ENCODE data around the gene WNT3A.

DNA sequence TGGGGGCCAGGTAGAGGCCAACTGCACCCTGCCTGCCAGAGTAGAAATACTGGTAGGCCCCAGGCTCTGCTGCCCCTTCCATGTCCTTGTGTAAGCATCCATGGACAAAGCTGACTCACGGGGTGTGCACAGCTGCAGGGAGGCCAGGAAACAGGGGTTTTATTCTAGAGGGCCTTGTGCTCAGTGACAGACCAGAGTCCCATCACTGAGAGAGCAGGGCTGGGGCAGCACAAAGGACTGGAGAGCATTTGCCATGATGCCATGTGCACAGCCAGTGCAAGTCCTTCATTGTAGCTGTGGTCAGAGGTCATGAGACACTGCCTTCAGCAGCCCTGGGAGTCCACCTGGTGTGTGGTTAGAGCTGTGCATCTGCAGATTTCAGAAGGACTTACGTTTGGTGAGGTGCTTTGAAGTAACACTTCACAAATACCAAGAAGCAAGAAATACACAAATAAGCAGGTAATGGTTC is 83.8 kb downstream of the WNT3A start:
- TF ChIP-seq, protein P1, sequence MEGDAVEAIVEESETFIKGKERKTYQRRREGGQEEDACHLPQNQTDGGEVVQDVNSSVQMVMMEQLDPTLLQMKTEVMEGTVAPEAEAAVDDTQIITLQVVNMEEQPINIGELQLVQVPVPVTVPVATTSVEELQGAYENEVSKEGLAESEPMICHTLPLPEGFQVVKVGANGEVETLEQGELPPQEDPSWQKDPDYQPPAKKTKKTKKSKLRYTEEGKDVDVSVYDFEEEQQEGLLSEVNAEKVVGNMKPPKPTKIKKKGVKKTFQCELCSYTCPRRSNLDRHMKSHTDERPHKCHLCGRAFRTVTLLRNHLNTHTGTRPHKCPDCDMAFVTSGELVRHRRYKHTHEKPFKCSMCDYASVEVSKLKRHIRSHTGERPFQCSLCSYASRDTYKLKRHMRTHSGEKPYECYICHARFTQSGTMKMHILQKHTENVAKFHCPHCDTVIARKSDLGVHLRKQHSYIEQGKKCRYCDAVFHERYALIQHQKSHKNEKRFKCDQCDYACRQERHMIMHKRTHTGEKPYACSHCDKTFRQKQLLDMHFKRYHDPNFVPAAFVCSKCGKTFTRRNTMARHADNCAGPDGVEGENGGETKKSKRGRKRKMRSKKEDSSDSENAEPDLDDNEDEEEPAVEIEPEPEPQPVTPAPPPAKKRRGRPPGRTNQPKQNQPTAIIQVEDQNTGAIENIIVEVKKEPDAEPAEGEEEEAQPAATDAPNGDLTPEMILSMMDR (IDR thresholded peaks at IDR 0.05; ENCODE audit: low read depth, low read length), result no peak
- TF ChIP-seq MYC (IDR thresholded peaks at IDR 0.05; ENCODE audit: low read depth, low read length), result no peak
- TF ChIP-seq, protein P2, sequence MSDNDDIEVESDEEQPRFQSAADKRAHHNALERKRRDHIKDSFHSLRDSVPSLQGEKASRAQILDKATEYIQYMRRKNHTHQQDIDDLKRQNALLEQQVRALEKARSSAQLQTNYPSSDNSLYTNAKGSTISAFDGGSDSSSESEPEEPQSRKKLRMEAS (IDR thresholded peaks at IDR 0.05; ENCODE audit: low read depth, low read length), result no peak

All from NB4 (cell line).